NCI-H2107 treated with DMSO at 0.1 percent for 48 hours (cell line): ENCODE data around the gene JAML.
A peak's percentile ranks its signal among the peaks of the same experiment; 100 is the strongest.

Experiments
- DNase-seq: peaks from one replicate; lab custom pipeline; 2025; ENCODE audit not compliant: unreplicated experiment; lab: John Stamatoyannopoulos, UW

The JAML gene

DNA sequence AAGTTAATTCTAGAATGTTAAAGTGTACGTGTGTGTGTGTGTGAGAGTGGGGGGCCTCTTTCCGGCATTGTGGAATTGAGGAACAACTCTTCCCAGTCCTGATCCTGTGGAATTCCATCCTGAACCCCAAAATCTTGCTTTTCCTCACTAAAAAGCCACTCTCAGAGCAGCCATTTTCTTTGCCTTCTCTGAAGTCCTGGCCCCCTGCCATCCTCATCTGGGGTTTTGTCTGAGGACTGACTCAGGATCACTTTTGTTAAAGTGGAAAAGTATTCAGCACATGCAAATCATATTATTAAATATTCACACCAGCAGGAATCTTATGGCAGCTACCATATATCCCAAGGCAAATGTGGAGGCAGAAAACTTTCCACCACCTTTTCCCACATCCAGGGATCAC lies 76.0 kb downstream of the JAML start:
- DNase-seq = no peak

DNA sequence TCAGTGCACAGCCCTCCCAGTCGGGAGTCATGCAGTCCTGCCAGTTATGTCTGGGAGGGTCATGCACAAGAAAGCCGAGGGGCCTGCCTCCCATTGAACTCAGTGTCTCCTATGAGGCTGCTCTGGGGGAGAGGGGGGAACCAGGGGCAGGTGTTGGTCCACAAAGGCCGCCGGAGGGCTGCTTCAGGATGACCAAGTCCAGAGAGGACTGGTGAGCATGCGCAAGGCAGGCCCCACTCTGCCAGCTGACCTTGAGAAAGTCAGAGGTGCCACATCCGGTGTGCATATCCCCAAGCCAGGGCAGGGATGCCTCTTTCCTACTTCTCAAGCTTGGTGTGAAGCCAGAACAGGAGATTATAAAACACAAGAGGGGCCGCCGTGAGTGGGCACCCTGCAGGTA lies 76.6 kb downstream of the JAML start:
- no peak for DNase-seq

DNA sequence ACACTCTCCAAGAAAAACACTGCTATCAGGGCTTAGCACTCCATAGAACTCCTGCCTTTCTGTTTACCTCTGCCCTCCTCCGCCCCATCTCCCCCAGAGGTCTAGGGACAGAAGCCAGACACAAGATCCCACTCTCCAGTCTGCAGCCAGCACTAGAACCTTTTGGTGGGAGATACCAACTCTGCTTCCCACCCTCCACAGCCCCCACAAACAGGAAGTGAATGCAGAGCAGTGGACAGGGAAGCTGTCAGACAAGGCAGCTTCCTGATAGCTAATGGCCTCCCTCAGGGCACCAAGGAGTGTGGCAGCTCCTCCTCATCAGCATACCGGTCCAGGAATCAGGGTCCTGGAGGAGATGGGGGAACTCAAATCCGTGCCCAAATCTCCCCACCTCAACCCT lies 77.3 kb downstream of the JAML start:
- no peak for DNase-seq

- no peak for DNase-seq
Measured at GRCh38 chr11:118146554-118146953, 78.3 kb downstream of the JAML start.

DNA sequence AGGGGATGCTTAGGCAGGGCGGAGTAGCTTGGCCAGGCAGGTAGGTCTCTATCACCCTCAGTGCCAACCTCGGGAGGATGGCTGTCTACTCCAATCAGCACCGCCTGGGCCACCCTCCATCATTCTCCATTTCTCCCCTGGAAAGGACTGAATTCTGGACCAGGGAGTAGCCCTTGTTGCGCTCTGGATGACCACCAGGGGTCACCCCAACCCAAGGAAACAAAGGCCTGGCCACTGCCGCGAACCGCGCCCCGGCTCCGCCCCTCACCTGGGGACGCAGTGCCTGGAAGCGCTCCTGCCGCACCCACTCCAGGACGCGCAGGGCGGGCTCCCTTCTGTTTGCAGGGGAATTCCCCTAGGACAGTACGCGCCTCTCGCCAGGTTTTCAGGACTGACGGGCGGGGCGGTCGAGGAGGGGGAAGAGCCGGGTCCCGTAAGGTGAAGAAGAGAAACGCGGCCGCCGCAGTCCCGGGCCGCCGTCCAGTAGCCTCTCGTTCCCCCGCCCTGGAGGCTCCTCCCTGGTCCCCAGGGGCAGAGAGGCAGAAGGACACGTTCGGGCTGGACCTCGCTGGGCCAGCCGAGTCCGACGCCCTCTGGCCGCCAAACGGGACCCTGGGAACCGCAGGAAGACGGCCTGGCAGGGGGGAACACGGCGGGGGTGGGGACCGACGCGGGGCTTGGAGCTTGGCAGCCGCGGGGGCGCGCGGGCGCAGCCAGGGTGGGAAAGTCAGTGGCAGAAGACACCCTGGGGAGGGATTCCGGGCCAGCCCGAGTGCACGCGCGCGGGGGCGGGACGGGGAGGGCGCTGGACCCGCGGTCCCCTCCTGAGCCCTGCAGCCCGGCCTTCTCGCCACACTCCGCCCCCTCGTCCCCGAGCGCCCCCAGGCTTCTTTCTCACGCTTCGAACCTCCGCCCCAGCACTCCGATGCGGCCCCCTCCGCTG lies 79.3 kb downstream of the JAML start:
- DNase-seq = peak; percentile 87

DNA sequence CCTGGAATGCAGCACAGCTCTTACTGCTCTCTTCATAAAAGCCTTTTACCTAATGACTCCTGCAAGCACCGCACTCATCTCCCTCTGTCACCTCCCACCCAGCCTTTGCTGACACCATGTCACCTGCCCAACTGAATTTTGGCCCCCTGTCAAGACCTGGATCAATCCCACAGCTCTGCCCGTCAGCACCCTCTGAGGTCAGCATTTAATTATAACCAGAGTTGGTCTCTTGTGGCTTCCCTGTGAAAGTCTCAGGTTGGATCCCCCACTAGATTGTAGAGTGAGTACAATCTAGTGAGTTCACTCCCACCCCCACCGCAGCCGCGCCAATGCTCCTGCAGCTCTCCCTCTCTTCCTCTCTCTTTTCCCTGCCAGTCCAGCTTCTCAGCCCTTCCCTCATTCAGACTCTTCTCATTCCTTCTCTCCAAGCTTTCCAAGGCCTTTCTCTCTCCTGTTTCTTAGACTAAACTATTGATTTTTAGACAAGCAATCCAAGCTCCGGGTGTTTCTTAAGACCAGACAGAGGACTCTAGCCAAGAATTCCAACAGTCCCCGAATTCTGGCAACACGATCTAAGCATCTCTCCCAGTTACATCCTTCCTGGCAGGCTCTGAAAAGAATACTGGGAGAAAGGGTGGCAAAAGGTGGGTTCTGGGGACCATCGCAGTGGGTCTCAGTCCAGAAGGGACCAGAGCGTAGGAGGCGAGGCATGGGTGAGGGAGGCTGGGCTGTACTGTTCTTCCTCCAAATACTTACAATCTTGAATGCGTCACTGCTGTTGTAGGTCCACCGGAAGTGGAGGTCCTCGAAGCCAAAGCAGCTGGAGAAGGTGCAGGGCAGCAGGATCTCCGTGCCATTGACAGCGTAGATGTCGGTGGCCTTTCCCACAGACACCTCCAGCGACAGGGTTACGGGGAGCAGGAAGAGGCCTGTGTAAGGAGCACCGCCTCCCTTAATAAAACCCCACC lies 80.2 kb downstream of the JAML start:
- DNase-seq = no peak
